ENCODE results near the gene ATG2B.

ATG2B gene, protein sequence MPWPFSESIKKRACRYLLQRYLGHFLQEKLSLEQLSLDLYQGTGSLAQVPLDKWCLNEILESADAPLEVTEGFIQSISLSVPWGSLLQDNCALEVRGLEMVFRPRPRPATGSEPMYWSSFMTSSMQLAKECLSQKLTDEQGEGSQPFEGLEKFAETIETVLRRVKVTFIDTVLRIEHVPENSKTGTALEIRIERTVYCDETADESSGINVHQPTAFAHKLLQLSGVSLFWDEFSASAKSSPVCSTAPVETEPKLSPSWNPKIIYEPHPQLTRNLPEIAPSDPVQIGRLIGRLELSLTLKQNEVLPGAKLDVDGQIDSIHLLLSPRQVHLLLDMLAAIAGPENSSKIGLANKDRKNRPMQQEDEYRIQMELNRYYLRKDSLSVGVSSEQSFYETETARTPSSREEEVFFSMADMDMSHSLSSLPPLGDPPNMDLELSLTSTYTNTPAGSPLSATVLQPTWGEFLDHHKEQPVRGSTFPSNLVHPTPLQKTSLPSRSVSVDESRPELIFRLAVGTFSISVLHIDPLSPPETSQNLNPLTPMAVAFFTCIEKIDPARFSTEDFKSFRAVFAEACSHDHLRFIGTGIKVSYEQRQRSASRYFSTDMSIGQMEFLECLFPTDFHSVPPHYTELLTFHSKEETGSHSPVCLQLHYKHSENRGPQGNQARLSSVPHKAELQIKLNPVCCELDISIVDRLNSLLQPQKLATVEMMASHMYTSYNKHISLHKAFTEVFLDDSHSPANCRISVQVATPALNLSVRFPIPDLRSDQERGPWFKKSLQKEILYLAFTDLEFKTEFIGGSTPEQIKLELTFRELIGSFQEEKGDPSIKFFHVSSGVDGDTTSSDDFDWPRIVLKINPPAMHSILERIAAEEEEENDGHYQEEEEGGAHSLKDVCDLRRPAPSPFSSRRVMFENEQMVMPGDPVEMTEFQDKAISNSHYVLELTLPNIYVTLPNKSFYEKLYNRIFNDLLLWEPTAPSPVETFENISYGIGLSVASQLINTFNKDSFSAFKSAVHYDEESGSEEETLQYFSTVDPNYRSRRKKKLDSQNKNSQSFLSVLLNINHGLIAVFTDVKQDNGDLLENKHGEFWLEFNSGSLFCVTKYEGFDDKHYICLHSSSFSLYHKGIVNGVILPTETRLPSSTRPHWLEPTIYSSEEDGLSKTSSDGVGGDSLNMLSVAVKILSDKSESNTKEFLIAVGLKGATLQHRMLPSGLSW (N-terminal part only)

DNA sequence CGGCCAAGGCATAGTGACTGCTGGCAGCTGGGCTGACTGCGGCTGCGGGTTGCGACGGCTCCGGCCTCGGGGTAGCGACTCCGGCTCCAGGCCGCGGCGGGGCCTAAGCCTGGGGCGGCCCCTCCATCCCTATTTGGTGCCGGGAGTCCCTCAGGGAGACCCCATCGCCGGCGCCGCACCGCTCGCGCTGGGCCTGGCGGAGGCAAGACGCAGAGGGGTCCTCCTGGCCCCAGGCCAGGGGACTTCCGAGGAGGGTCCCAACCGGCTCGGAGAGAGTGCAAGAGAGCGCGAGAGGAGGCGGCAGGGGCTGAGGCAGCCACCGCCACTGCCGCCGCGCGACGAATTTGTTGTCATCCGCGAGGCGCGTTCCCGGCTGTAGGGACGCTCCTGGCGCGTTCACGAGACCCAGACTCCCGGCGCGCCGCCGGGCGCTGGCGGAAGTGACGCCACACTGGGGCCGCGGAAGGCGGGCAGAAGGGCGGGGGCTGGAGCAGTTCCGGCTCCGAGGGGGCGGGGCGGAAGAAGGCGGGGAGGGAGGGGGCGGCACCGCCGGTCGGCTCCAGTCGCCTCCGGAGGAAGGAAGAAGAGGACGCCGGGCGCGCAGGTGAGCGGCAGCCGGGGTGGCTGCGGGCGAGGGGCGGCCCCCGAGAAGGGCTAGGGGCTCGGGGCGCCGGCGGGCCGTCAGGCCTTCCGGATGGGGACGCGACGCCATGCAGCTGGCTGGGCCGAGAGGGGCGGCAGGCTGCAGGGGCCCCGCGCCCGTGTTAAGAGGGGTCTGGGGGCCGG, at the start of gene ATG2B, which contains the start of gene GSKIP:
Gene ATG2B (minus strand): TSS at position 377 of the 786 bp plus-strand sequence. CDS start 365 bp downstream, at position 12.
Gene GSKIP (plus strand): TSS at position 562 of the 786 bp plus-strand sequence. CDS start 18,722 bp downstream, outside the sequence.
- peak; percentile 86 for DNase-seq

DNA sequence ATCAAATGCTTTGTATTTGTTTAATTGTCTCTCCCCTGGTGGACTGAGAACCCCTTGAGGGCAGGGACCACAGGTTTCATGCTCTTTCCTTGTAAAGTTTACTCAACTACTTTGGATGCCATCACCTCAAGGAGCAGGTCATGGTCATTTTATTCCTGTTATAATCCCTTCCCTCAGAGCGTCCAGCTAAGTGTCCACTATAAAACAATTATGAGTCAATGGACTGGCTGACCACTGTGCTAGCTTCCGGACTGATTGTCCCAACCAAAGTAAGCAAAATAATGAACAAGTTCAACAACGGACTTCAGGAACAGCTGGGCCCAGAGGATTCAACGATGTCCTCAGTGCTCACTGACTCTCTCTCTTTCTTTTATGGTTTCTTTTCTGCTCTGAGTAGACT, 47.0 kb upstream of the ATG2B start:
- DNase-seq = no peak

DNA sequence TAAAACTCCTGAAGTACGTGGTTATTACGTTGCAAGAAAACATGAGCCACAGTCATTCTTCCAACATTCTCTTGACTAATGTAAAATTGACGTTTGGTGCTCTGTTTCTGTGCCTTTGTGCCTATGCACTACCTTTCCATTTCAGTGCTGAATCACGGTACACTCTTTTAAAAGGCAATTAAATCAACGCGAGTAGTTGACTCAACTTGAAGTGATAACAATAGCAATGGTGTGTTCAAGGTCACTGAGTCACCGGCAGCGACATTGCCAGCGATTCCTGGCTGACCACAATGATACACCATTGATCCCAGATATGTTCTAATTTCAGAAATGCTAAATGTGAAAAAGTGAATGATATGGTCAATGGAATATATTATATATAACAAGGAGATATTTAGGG, 46.6 kb upstream of the ATG2B start:
- no peak for DNase-seq

DNA sequence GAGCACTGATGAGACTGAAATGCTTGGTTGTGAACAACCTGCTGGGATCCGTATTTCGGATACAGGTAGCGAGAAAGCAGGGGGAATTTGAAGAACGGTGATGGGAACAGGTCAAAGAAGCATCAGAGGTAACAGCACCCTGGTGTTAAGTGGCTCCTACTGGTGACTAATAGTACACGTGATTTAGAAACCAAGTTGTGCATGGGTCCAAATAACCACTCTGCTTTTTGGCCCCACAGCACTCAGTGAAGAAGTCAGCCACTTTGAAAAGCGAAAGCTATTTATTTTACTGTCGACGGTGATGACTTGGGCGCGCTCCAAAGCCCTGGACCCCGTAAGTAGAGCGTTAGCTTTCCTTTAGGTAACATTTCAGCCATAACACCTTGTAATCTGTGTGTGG, 45.5 kb upstream of the ATG2B start:
- DNase-seq = no peak

DNA sequence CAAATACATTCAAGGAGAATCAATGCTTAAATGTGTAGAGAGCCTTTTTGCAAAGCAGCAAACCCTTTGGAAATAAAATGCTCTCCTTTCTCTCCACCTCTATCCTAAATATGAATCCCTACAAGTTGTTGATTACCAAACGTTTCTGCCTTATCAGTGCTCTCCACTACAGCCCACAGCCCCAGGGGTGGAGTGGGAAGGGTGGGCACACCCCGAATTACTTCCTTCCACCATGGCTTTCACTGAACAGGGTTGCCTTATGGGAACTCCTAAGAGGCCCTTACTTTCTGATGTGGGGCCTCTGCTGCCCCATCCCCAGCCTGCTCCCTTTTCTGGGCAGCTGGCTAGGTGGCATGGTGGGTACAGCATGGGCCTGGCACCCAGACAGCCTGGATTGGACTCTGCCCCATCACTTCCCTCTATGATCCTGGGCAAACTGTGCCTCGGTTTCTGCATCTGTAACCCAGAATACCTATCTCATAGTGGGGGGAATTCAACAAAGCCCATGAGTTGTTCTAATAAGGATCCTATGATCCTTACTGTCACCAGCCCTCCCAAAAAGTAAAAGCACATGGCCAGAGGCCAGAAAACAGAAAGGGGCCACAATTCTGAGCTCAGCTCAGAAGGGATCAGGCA, 44.9 kb upstream of the ATG2B start:
- DNase-seq = no peak

DNA sequence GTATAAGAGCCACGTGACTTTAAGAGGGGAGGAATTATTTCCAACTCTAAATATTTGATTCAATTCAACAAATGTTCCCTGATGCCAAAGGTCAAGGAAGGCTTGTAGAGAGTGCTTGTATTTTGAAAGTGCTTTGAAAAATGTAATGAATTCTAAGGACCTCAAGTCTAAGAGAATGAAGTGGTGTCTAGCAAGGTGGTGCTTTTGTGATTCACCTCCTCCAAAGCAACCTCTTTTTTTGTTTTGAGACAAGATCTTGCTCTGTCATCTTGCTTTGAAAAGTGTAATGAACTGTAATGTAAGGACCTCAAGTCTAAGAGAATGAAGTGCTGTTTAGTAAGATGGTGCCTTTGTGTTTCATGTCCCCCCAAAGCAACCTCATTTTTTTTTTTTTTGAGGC, 42.5 kb upstream of the ATG2B start:
- no peak for DNase-seq

DNA sequence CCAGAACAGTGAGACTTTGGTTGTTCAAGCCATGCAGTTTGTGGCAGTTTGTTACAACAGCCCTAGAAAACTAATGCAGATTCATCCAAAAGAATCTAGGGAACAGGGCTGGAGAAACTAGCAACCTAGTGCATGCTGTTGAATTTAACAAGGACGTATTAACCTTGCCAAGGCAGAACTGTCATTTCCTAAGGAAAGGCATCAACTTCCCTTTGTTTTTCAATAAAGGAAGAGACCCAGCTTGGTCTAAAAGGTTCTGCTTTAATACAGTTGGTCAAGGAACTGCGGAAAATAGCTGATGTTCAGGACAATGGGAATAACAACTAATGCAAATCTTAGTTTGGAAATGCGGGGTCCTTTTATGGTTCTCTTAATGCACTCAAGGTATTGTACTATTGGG, 40.3 kb upstream of the ATG2B start:
- no peak for DNase-seq

DNA sequence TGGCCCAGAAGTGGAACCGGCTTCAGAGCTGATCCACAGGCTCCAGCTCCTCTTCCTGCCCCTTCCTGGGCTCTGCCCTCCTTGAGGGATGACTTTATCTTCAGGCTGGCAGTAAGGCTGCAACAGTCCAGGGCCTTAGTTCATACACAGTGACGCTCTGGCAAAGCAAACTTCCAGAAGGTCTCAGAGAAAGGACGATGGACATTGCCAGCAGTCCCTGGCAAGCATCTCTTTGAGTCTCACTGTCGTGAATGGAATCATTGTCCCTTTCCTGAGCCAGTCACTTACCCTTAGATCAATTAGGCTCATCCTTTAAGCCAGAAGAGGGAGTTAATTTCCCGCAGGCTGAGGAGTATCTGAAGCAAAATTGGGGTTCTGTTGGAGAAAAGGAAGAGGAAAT, 37.4 kb upstream of the ATG2B start:
- no peak for DNase-seq

DNA sequence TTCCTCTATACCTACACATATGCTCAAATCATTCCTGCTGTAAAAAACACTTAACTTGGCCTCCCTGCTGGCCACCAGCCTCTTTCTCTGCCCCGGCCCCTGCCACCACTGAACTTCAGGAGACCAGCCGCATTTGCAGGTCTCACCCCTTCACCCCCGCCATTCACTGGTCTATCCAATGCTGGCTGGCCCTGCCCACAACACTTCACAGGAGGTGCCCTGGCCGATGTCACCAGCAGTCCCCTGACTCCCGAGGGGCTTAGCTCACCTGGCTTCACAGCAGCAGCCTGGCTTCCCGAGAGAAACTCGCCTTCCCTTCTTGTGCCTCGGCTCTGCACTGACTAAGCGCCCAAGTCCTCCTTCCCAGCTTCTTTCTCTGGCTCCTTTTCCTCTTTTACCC, 36.3 kb upstream of the ATG2B start:
- no peak for DNase-seq

DNA sequence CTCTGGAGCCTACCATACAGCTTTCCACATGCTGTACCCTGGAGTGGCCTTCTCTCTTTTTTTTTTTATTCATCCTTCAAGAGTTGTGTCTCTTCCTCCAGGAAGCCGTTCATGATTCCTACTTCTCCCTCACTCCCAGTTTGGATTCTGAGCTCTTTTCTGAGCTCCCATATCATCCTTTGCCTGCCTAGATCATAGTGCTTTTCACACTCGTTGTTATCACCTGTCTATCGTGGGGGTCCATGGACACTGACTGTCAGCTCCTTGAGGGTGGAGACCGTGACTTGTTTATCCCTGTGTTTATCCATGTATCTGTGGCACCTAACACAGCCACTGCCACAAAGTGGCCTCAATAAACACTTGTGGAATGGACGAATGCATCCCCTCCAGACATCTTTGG, 35.8 kb upstream of the ATG2B start:
- DNase-seq = no peak

DNA sequence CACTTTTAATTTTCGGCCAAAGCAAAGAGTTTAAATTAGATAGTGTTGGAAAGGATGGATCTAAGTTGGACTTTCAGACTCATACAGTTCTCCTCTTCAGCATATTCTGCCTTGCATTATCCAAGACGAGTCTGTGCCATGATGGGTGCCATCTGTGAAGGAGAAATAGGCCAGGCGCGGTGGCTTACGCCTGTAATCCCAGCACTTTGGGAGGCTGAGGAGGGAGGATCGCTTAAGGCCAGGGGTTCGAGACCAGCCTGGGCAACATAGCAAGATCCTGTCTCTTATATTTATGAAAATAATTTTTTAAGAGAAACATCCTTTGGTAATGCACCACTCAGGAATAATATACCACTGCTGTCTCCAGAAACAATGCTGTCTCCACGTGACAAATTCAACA, 35.3 kb upstream of the ATG2B start:
- no peak for DNase-seq

DNA sequence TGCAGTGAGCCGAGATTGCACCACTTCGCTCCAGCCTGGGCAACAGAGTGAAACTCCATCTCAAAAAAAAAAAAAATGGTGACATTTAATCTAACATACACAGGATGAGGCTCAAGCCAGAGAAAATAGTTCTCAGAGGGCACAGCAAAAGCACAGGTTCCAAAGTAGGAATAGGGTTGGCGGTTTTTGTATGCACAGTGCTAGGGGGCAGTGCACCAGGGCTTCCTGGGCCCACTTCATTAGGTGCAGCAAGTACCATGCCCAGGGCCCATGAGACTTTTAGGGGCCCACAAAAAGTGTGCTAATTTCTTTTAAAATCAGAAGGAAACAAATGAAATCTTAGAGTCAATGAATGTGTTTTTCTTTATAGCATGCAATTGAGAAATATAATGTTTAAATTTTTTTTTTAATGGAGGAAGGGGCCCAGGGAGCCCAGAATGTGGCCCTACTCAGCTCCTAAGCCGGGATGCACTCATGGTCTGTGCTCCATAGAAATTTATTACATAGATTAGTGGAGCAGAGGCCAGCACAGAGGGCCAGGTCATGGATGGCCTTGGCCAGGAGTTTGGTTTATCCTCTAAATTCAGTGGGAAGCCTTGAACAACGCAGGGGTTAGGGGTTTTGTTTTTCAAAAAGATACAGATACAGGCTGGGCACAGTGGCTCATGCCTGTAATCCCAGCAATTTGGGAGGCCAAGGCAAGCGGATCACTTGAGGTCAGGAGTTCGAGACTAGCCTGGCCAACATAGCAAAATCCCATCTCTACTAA, 31.1 kb upstream of the ATG2B start:
- no peak for DNase-seq

DNA sequence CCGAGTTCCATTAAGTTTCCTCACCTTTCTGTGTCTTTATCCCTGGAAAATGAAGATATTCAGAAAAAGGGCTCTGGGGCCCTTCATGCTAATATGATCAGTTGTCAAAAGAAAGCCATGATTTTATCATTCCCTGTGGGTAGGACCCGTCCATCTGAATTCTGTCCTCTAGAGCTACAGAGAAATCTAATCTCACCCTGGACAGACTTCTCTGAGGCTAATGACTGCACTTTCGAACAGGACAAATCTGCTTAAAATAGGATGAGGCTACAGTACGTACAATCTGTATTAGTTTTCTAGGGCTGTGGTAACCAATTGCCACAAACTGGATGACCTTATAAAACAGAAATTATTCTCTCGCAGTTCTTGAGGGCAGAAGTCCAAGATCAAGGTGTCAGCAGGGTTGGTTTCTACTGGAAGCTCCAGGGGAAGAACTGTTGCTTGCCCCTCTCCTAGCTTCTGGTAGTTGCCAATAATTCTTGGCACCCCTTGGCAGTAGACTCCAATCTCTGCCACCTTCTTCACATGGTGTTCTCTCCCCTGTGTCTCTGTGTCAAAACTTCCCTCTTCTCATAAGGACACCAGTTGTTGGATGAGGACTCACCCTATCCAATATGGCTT, 30.0 kb upstream of the ATG2B start:
- no peak for DNase-seq

DNA sequence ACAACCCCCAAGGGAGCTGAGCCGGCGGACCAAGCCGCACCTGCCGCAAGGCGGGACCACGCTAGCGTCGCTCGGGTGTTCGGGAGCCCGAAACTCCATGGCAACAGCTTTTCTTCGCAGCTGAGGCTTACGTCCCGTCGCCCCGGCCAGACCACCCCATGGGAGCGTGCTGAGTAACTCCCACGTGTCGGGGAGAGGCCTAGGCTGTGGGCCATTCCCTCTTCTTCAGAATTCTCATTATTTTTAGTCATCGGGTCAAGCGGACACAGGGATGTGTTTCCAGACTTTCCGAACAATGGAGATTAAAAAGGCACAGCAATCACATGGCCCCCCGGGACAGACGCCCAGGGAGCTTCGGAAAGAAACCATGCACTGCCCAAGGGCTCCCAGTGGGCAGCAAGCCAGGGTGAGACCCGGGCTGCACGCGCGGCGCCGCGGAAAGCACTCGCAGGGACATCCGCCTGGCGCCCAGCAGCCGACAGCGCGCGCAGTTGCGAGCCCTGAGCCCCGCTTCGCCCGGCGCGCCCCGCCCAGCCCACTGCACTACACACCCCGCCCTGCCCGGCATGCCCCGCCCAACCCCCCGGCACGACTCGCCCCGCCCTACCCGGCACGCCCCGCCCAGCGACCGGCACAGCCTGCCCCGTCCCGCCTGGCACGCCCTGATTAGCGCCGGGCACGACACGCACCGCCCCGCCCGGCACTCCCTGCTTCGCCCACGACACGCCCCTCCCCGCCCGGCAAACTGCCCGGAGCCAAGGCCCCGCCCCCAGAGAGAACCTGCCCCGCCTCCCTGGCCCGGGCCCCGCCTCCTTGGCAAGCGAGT, 28.4 kb upstream of the ATG2B start:
- DNase-seq = peak; percentile 92

DNA sequence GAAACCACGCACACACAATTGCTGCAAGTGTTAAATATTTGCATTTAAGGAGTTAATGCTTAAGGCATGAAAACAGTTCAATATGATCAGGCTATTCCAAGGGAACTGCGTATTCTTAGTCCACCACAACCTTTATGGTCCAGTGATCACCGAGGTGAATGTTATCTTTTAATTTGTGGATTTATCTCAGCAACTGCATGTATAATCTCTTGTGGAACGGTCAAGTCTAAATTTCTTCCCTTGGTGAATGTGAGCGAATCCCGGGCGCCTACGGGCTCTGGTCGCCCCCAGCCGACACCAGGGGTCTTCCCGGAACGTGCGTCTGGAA, 27.8 kb upstream of the ATG2B start:
- DNase-seq = no peak

DNA sequence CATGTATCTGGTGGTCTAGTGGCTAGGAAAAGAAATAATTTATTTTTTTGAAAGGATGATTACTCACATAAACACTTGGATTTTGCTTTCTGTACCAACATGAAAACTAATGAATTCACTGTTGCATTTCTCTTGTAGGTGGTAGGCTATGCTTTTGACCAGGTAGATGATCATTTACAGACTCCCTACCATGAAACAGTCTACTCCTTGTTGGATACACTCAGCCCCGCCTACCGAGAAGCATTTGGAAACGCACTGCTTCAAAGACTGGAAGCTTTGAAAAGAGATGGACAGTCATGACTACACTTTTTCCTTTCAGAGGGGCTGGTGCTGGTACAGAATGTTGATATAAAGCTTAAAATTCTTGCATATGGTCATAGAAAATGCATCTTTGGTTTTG, 22.2 kb upstream of the ATG2B start:
- no peak for DNase-seq

DNA sequence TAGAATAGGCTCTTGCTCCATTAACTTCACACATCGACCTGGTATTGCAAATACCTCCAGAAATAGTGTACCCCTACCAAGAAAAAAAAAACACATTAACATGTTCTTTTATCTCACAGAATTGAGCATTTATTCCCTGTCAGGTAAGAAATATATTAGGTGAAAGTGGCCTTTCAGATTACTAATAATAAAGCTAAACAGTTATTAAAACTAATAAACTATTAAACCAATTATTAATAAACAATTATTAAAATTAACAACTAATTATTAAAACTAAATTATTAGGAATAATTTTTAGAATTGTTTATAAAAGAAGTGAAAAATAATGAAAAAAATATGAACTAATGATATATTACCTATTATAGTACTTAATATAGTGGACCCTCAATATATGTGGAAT, 21.6 kb upstream of the ATG2B start:
- no peak for DNase-seq

DNA sequence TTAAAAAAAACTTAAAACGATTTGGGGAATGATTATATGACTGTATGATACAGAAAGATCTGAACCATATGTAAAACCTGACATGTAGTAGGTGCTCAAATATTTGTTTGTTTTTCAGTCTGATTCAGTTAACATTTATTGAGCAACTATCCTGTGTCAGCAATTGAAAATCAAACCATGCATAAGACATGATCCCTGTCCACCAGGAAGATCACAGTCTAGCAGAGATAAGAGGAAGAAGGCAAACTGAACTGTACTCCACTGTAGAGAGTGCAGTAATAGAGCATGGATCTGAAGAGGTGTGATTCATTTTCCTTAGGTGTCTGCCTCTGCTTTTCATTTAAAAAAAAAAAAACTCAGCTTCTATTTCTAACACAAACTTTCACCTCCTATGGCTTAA, 20.9 kb upstream of the ATG2B start:
- no peak for DNase-seq

DNA sequence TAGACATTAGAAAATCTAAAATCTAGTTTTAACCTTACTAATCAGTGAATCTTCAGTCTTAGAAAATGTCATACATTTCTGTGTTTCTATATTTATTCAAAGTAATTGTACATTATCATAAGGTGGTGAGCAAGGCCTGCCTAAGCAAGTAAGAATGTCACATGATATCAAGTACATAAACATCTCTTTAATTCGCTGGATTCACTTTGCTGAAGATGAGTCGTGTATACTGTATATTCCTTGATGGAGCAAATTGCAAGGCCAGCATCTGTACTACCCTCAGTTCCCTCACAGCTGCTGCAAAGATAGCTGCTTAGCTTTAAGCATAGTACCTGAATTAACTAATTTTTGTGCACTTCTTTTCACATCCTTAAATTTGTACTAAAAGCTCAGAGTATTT, 20.3 kb upstream of the ATG2B start:
- no peak for DNase-seq

DNA sequence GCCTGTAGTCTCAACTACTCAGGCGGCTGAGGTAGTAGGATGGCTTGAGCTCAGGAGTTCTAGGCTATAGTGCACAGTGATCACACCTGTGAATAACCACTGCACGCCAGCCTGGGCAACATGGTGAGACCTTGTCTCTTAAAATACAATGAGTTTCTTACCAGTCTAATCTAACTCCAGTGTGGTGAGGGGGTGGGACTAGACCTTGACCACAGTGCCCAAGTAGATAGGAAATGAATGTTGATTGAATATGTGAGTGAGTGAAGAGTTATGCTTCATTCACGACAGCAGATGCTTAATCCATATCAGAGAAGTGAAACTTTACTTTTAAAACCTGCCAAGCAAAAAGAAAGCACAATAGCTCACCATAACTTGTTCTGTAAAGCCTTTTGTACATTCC, 17.6 kb upstream of the ATG2B start:
- no peak for DNase-seq

Measured in fibroblast of upper back skin (primary cell).